GM20000 (cell line): ENCODE data around the gene UNC5B.

Source experiments
- DNase-seq: peaks from one replicate; pipeline ENCODE4 v3.0.0; 2012; ENCODE audit warnings: low spot score
- CTCF ChIP-seq: IDR thresholded peaks from 2 replicates; pipeline ENCODE4 v1.5.1; 2012; ENCODE audit warnings: mild to moderate bottlenecking, control low read depth; ENCODE audit errors: extremely low read depth, missing control alignments

The UNC5B gene

GRCh38 chr10:71346731-71347130, 134.4 kb downstream of the UNC5B start:
- no peak for DNase-seq
- TF ChIP-seq CTCF: no peak

GRCh38 chr10:71347587-71348395, 135.4 kb downstream of the UNC5B start:
- no peak for DNase-seq

GRCh38 chr10:71348850-71349249, 136.5 kb downstream of the UNC5B start:
- no peak for DNase-seq
- no peak for TF ChIP-seq CTCF

More at GRCh38 chr10:71347587-71348395, 135.4 kb downstream of the UNC5B start:
- TF ChIP-seq CTCF: no peak

- TF ChIP-seq CTCF: no peak
- no peak for DNase-seq
These were observed 137.0 kb downstream of the UNC5B start for GRCh38 chr10:71349406-71349805.

GRCh38 chr10:71351087-71351486, 138.7 kb downstream of the UNC5B start:
- DNase-seq: no peak
- TF ChIP-seq CTCF: no peak

- DNase-seq: no peak
These were observed 139.4 kb downstream of the UNC5B start for GRCh38 chr10:71351628-71352319.

More at GRCh38 chr10:71351628-71352319, 139.4 kb downstream of the UNC5B start:
- TF ChIP-seq CTCF: no peak
